Posterior cingulate gyrus (tissue), 11 donors: ENCODE results near the gene POM121L2.

Source experiments
- DNase-seq, 10 donors: peaks; one replicate each; pipeline versions ENCODE4 v3.0.0 to v3.0.0-alpha.2; 2020 to 2021; ENCODE audit warnings: mixed read lengths in 3 of 10
- intact Hi-C: fragments of 100-400 bp; cut with DNase I; formaldehyde crosslinking; loops from one replicate; pipeline ENCODE4 v1.15.1; 2023

Gene POM121L2

GRCh38 chr6:27312146-27312949 is at the start of gene POM121L2:
Gene POM121L2 (minus strand): TSS chr6:27312273. CDS start chr6:27312170, 103 bp downstream.
- DNase-seq: peak in 9 of 10 donors; percentile 20 to 88 (median 56)

GRCh38 chr6:27359231-27359630 is 47.2 kb upstream of the POM121L2 start:
- intact Hi-C loops: no loop called here
- no peak for DNase-seq

More at GRCh38 chr6:27312146-27312949, at the start of gene POM121L2:
- intact Hi-C loops: no loop called here

- no peak for DNase-seq
- intact Hi-C loops: no loop called here
Observed at GRCh38 chr6:27358786-27359185, 46.7 kb upstream of the POM121L2 start.

GRCh38 chr6:27352850-27353249 is 40.8 kb upstream of the POM121L2 start:
- intact Hi-C loops: no loop called here
- DNase-seq: no peak

GRCh38 chr6:27334141-27334540 is 22.1 kb upstream of the POM121L2 start:
- intact Hi-C loops: no loop called here

GRCh38 chr6:27333642-27334040 is 21.6 kb upstream of the POM121L2 start:
- no peak for DNase-seq
- intact Hi-C loops: no loop called here

More at GRCh38 chr6:27334141-27334540, 22.1 kb upstream of the POM121L2 start:
- no peak for DNase-seq

- intact Hi-C loops: no loop called here
- peak in 6 of 10 donors; percentile 15 to 85 (median 34) for DNase-seq
Observed at GRCh38 chr6:27332692-27333641, 20.9 kb upstream of the POM121L2 start.

GRCh38 chr6:27327023-27327738 is 15.1 kb upstream of the POM121L2 start:
- intact Hi-C loops: no loop called here
- no peak for DNase-seq

GRCh38 chr6:27321901-27322300 is 9.8 kb upstream of the POM121L2 start:
- intact Hi-C loops: no loop called here
- DNase-seq: no peak

GRCh38 chr6:27321370-27321769 is 9.3 kb upstream of the POM121L2 start:
- DNase-seq: no peak
- intact Hi-C loops: no loop called here

GRCh38 chr6:27318973-27319372 is 6.9 kb upstream of the POM121L2 start:
- DNase-seq: no peak
- intact Hi-C loops: no loop called here

- no peak for DNase-seq
- intact Hi-C loops: no loop called here
Observed at GRCh38 chr6:27314046-27314445, 2.0 kb upstream of the POM121L2 start.

GRCh38 chr6:27312950-27313271 is 838 bp upstream of the POM121L2 start:
- no peak for DNase-seq
- intact Hi-C loops: no loop called here

GRCh38 chr6:27311806-27312145 is 297 bp downstream of the POM121L2 start:
- intact Hi-C loops: no loop called here

GRCh38 chr6:27303613-27304272 is 8.3 kb downstream of the POM121L2 start:
- intact Hi-C loops: no loop called here
- DNase-seq: no peak

More at GRCh38 chr6:27311806-27312145, 297 bp downstream of the POM121L2 start:
- peak in 1 of 10 donors; percentile 66 for DNase-seq

- no peak for DNase-seq
- intact Hi-C loops: no loop called here
Observed at GRCh38 chr6:27297857-27298730, 14.0 kb downstream of the POM121L2 start.

- intact Hi-C loops: no loop called here
- DNase-seq: no peak
Observed at GRCh38 chr6:27297484-27297856, 14.6 kb downstream of the POM121L2 start.

GRCh38 chr6:27296106-27296783 is 15.8 kb downstream of the POM121L2 start:
- intact Hi-C loops: no loop called here
- no peak for DNase-seq
